H1 (cell line): Measurements from ENCODE around the gene SCN2B.
A peak's percentile ranks its signal among the peaks of the same experiment; 100 is the strongest.

Experiments used
- EGR1 ChIP-seq: IDR thresholded peaks from 2 replicates; pipeline ENCODE4 v1.6.1; 2011; ENCODE audit warnings: low read depth, low read length, borderline replicate concordance
- EZH2 ChIP-seq: fragments of 200-600 bp; sonication (generic); IDR thresholded peaks from 2 replicates; pipeline ENCODE4 v1.7.1; 2012; ENCODE audit warnings: low read depth, mild to moderate bottlenecking, moderate library complexity, low read length, inconsistent platforms; ENCODE audit not compliant: severe bottlenecking
- GABPA ChIP-seq: IDR thresholded peaks from 2 replicates; pipeline ENCODE4 v1.6.1; 2011; ENCODE audit warnings: mild to moderate bottlenecking, low read length, moderate library complexity, borderline replicate concordance; ENCODE audit not compliant: insufficient read depth
- JUND ChIP-seq: IDR thresholded peaks from 2 replicates; pipeline ENCODE4 v1.6.1; 2011; ENCODE audit warnings: mild to moderate bottlenecking, improper control_type of control experiment, low read length
- KDM1A ChIP-seq: fragments of 200-600, 300-600 bp; sonication (generic); IDR thresholded peaks from 2 replicates; pipeline ENCODE4 v1.7.1; 2016; ENCODE audit warnings: mild to moderate bottlenecking, low read length, borderline replicate concordance
- NRF1 ChIP-seq: IDR thresholded peaks from 2 replicates; pipeline ENCODE4 v1.6.1; 2011; ENCODE audit warnings: mild to moderate bottlenecking, low read depth, low read length, improper control_type of control experiment
- POLR2A ChIP-seq, 2 experiments: IDR thresholded peaks; 1 replicate in 1 of 2; 2 replicates in 1 of 2; pipeline ENCODE4 v1.6.1; 2011; ENCODE audit warnings: low read depth in 2 of 2, low read length in 2 of 2, mild to moderate bottlenecking in 2 of 2; ENCODE audit errors: control extremely low read depth in 1 of 2
- POLR2AphosphoS5 ChIP-seq: IDR thresholded peaks from 2 replicates; pipeline ENCODE4 v1.6.1; 2011; ENCODE audit warnings: low read depth, low read length
- RBBP5 ChIP-seq: IDR thresholded peaks from 2 replicates; pipeline ENCODE4 v1.7.1; 2012; ENCODE audit warnings: low read depth, mild to moderate bottlenecking, inconsistent platforms, low read length, moderate library complexity, borderline replicate concordance
- TBP ChIP-seq: IDR thresholded peaks from 2 replicates; pipeline ENCODE4 v1.6.1; 2011; ENCODE audit warnings: low read depth, low read length, improper control_type of control experiment
- YY1 ChIP-seq: IDR thresholded peaks from 2 replicates; pipeline ENCODE4 v1.6.1; 2011; ENCODE audit warnings: low read depth, mild to moderate bottlenecking, low read length
- ZNF274 ChIP-seq: IDR thresholded peaks from 2 replicates; pipeline ENCODE4 v1.7.0; 2012; ENCODE audit warnings: low read length, borderline replicate concordance; ENCODE audit errors: extremely low read depth
- TF ChIP-seq, protein P1 (sequence below), 3 experiments: IDR thresholded peaks; 1 replicate in 2 of 3; 2 replicates in 1 of 3; pipeline versions ENCODE4 v1.5.1 to v1.6.1; 2011; ENCODE audit warnings: low read length in 3 of 3, mild to moderate bottlenecking in 3 of 3, inconsistent platforms in 2 of 3, low read depth in 1 of 3, moderate library complexity in 1 of 3; ENCODE audit not compliant: insufficient read depth in 1 of 3; ENCODE audit errors: control extremely low read depth in 1 of 3

GRCh38 chr11:118221419-118221818, 45.0 kb upstream of the SCN2B start:
- TF ChIP-seq, protein P1, sequence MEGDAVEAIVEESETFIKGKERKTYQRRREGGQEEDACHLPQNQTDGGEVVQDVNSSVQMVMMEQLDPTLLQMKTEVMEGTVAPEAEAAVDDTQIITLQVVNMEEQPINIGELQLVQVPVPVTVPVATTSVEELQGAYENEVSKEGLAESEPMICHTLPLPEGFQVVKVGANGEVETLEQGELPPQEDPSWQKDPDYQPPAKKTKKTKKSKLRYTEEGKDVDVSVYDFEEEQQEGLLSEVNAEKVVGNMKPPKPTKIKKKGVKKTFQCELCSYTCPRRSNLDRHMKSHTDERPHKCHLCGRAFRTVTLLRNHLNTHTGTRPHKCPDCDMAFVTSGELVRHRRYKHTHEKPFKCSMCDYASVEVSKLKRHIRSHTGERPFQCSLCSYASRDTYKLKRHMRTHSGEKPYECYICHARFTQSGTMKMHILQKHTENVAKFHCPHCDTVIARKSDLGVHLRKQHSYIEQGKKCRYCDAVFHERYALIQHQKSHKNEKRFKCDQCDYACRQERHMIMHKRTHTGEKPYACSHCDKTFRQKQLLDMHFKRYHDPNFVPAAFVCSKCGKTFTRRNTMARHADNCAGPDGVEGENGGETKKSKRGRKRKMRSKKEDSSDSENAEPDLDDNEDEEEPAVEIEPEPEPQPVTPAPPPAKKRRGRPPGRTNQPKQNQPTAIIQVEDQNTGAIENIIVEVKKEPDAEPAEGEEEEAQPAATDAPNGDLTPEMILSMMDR (IDR thresholded peaks at IDR 0.05; ENCODE audit: control extremely low read depth in 1 of 3, insufficient read depth in 1 of 3, low read depth in 1 of 3, low read length in 3 of 3): no peak
- no peak for TF ChIP-seq RBBP5
- no peak for TF ChIP-seq YY1
- no peak for TF ChIP-seq POLR2AphosphoS5
- no peak for TF ChIP-seq NRF1
- no peak for TF ChIP-seq ZNF274
- no peak for TF ChIP-seq EGR1
- TF ChIP-seq KDM1A: no peak
- peak; percentile 67; the same call in 1 of the 2 replicates for TF ChIP-seq TBP
- TF ChIP-seq POLR2A (IDR thresholded peaks at IDR 0.05; ENCODE audit: control extremely low read depth in 1 of 2, low read depth in 2 of 2, low read length in 2 of 2): no peak
- no peak for TF ChIP-seq JUND
- TF ChIP-seq GABPA: no peak
- TF ChIP-seq EZH2: no peak
